Subcutaneous abdominal adipose tissue (tissue), 5 donors: Measurements from ENCODE around the gene EEF1G.
"Not testable (repeated sequence)": the region's sequence is repeated elsewhere in the genome, so short reads cannot be mapped to it uniquely, and the experiment has no call there.

Experiments used
- H3K27ac ChIP-seq: one replicate; pipeline ENCODE4 v1.7.0; 2013; ENCODE audit warnings: low read depth, mild to moderate bottlenecking, inconsistent platforms, low read length, moderate library complexity
- H3K27me3 ChIP-seq, 5 donors: one replicate each; pipeline ENCODE4 v1.7.0; 2013; ENCODE audit warnings: low read length in 5 of 5, inconsistent platforms in 1 of 5; ENCODE audit not compliant: control insufficient read depth in 5 of 5, insufficient read depth in 4 of 5
- H3K36me3 ChIP-seq, 5 donors: one replicate each; pipeline ENCODE4 v1.7.0; 2013; ENCODE audit warnings: low read length in 5 of 5; ENCODE audit not compliant: control insufficient read depth in 5 of 5, insufficient read depth in 5 of 5
- H3K4me1 ChIP-seq, 5 donors: one replicate each; pipeline ENCODE4 v1.7.0; 2013; ENCODE audit warnings: low read length in 5 of 5, mild to moderate bottlenecking in 3 of 5, moderate library complexity in 1 of 5; ENCODE audit not compliant: control insufficient read depth in 5 of 5, insufficient read depth in 5 of 5
- H3K4me3 ChIP-seq, 5 donors: one replicate each; pipeline ENCODE4 v1.7.0; 2013; ENCODE audit warnings: low read length in 5 of 5, low read depth in 1 of 5
- H3K9ac ChIP-seq, 5 donors: one replicate each; pipeline ENCODE4 v1.7.0; 2013; ENCODE audit warnings: low read length in 5 of 5, mild to moderate bottlenecking in 4 of 5, moderate library complexity in 3 of 5
- H3K9me3 ChIP-seq, 5 donors: one replicate each; pipeline ENCODE4 v1.7.0; 2013; ENCODE audit warnings: low read length in 5 of 5; ENCODE audit not compliant: control insufficient read depth in 5 of 5
- donor health status: healthy.
- donor health status: healthy.
- donor health status: healthy.
- donor health status: healthy.
- donor health status: healthy.

EEF1G gene

GRCh38 chr11:62556875-62557631, 16.6 kb downstream of the EEF1G start:
- no peaks in the 10 kb centered on the region for H3K27me3 ChIP-seq
- peak overlapping the region in 4 of 5 donors; percentile 3 to 41 (median 16) for H3K4me3 ChIP-seq
- peak overlapping the region in 2 of 5 donors; percentile 47 to 48 for H3K9ac ChIP-seq
- peak overlapping the region; percentile 99 for H3K27ac ChIP-seq
- H3K9me3 ChIP-seq = no peaks in the 10 kb centered on the region
- peaks cover 32 to 72% (median 68%) of the 10 kb centered on the region in 5 donors for H3K4me1 ChIP-seq
- peaks cover 0 to 25% (median 16%) of the 10 kb centered on the region in 5 donors for H3K36me3 ChIP-seq

- H3K27ac ChIP-seq = peak overlapping the region; percentile 99
- H3K9me3 ChIP-seq = no peaks in the 10 kb centered on the region
- H3K36me3 ChIP-seq = peaks cover 0 to 21% (median 16%) of the 10 kb centered on the region in 5 donors
- H3K4me1 ChIP-seq = peaks cover 35 to 79% (median 75%) of the 10 kb centered on the region in 5 donors
- no peaks in the 10 kb centered on the region for H3K27me3 ChIP-seq
- H3K4me3 ChIP-seq = peak overlapping the region; percentile 3 to 57 (median 41)
- peak overlapping the region; percentile 3 to 75 (median 51) for H3K9ac ChIP-seq
These were observed 17.4 kb downstream of the EEF1G start for GRCh38 chr11:62556108-62556874.

GRCh38 chr11:62555464-62556107, 18.1 kb downstream of the EEF1G start:
- Histone ChIP-seq H3K36me3 (peaks cover 0 to 21% (median 16%) of the 10 kb centered on the region in 5 donors), H3K27ac (peak overlapping the region; percentile 99), H3K27me3 (no peaks in the 10 kb centered on the region), H3K9me3 (no peaks in the 10 kb centered on the region), H3K4me3 (peak overlapping the region; percentile 3 to 54 (median 30)), H3K4me1 (peaks cover 32 to 80% (median 74%) of the 10 kb centered on the region in 5 donors), H3K9ac (peak overlapping the region; percentile 3 to 75 (median 51))

- peak overlapping the region in 4 of 5 donors; percentile 38 to 55 (median 41) for H3K9ac ChIP-seq
- H3K9me3 ChIP-seq = no peaks in the 10 kb centered on the region
- peak overlapping the region; percentile 99 for H3K27ac ChIP-seq
- peaks cover 0 to 15% (median 11%) of the 10 kb centered on the region in 5 donors for H3K36me3 ChIP-seq
- H3K27me3 ChIP-seq = no peaks in the 10 kb centered on the region
- H3K4me3 ChIP-seq = peak overlapping the region; percentile 10 to 51 (median 18)
- peaks cover 29 to 78% (median 64%) of the 10 kb centered on the region in 5 donors for H3K4me1 ChIP-seq
These were observed 19.1 kb downstream of the EEF1G start for GRCh38 chr11:62554387-62555167.

GRCh38 chr11:62553839-62554361, 19.8 kb downstream of the EEF1G start:
- Histone ChIP-seq H3K9me3 (no peaks in the 10 kb centered on the region), H3K4me3 (peak overlapping the region; percentile 39 to 72 (median 48)), H3K27ac (peak overlapping the region; percentile 99), H3K27me3 (no peaks in the 10 kb centered on the region), H3K4me1 (peaks cover 29 to 85% (median 66%) of the 10 kb centered on the region in 5 donors), H3K9ac (peak overlapping the region; percentile 33 to 91 (median 82)), H3K36me3 (peaks cover 0 to 8% (median 4%) of the 10 kb centered on the region in 5 donors)

- H3K9me3 ChIP-seq = no peaks in the 10 kb centered on the region
- peak overlapping the region; percentile 68 to 91 (median 82) for H3K9ac ChIP-seq
- peaks cover 29 to 91% (median 70%) of the 10 kb centered on the region in 5 donors for H3K4me1 ChIP-seq
- no peaks in the 10 kb centered on the region for H3K27me3 ChIP-seq
- peaks cover 0 to 2% (median 0%) of the 10 kb centered on the region in 5 donors for H3K36me3 ChIP-seq
- H3K4me3 ChIP-seq = peak overlapping the region; percentile 23 to 72 (median 50)
- peak overlapping the region; percentile 99 for H3K27ac ChIP-seq
These were observed 20.4 kb downstream of the EEF1G start for GRCh38 chr11:62553080-62553838.

- H3K27ac ChIP-seq = peak overlapping the region; percentile 99
- no peaks in the 10 kb centered on the region for H3K27me3 ChIP-seq
- no peaks in the 10 kb centered on the region for H3K9me3 ChIP-seq
- H3K4me1 ChIP-seq = peaks cover 29 to 97% (median 77%) of the 10 kb centered on the region in 5 donors
- H3K4me3 ChIP-seq = peak overlapping the region; percentile 23 to 72 (median 50)
- H3K36me3 ChIP-seq = no peaks in the 10 kb centered on the region
- H3K9ac ChIP-seq = peak overlapping the region; percentile 59 to 91 (median 82)
These were observed 21.1 kb downstream of the EEF1G start for GRCh38 chr11:62552485-62553079.

GRCh38 chr11:62550478-62550877, 23.2 kb downstream of the EEF1G start:
- not testable (repeated sequence) for H3K9ac ChIP-seq, H3K9me3 ChIP-seq, H3K36me3 ChIP-seq, H3K27me3 ChIP-seq, H3K4me3 ChIP-seq
- H3K27ac ChIP-seq = peak overlapping the region; percentile 99
- peaks cover 15 to 83% (median 66%) of the 10 kb centered on the region in 5 donors for H3K4me1 ChIP-seq
